Liver (tissue), 9 donors: Measurements from ENCODE around the gene ZNF615. TPM values are rescaled to one million over a fixed set of nuclear protein-coding genes. Genes with fewer than 3 reads are reported as not detected.

Experiments
- DNase-seq: peaks from one replicate; pipeline ENCODE4 v3.0.0-alpha.2; 2017; ENCODE audit warnings: low spot score
- H3K27ac ChIP-seq, 2 donors: one replicate each; pipeline ENCODE4 v1.7.0; 2013; ENCODE audit warnings: inconsistent platforms in 2 of 2, low read length in 2 of 2, control low read depth in 1 of 2, low read depth in 1 of 2, mild to moderate bottlenecking in 1 of 2
- H3K27me3 ChIP-seq, 4 donors: one replicate each; pipeline versions ENCODE4 v1.6.1 to v1.7.0; 2013; ENCODE audit warnings: low read length in 3 of 4, inconsistent platforms in 1 of 4, mild to moderate bottlenecking in 1 of 4, moderate library complexity in 1 of 4; ENCODE audit not compliant: control insufficient read depth in 4 of 4, insufficient read depth in 4 of 4
- H3K36me3 ChIP-seq, 4 donors: one replicate each; pipeline versions ENCODE4 v1.6.1 to v1.7.0; 2013; ENCODE audit warnings: low read length in 3 of 4, mild to moderate bottlenecking in 3 of 4, low read depth in 1 of 4, moderate library complexity in 1 of 4; ENCODE audit not compliant: control insufficient read depth in 4 of 4, insufficient read depth in 3 of 4
- H3K4me1 ChIP-seq, 4 donors: one replicate each; pipeline versions ENCODE4 v1.6.1 to v1.7.0; 2013; ENCODE audit warnings: low read length in 3 of 4, mild to moderate bottlenecking in 3 of 4, moderate library complexity in 1 of 4; ENCODE audit not compliant: control insufficient read depth in 4 of 4, insufficient read depth in 4 of 4
- H3K4me3 ChIP-seq, 3 donors: one replicate each; pipeline versions ENCODE4 v1.6.1 to v1.7.0; 2013; ENCODE audit warnings: low read length in 3 of 3, control low read depth in 1 of 3, low read depth in 1 of 3, mild to moderate bottlenecking in 1 of 3
- H3K9ac ChIP-seq, 2 donors: one replicate each; pipeline ENCODE4 v1.7.0; 2013; ENCODE audit warnings: low read length in 2 of 2, mild to moderate bottlenecking in 2 of 2, moderate library complexity in 2 of 2, control low read depth in 1 of 2, low read depth in 1 of 2
- H3K9me3 ChIP-seq, 4 donors: one replicate each; pipeline versions ENCODE4 v1.6.1 to v1.7.0; 2013; ENCODE audit warnings: low read length in 3 of 4; ENCODE audit not compliant: control insufficient read depth in 4 of 4
- ATF3 ChIP-seq: IDR thresholded peaks from 2 replicates; pipeline ENCODE4 v1.6.1; 2016; ENCODE audit warnings: antibody characterized with exemption
- CTCF ChIP-seq: fragments of 150-350 bp; IDR thresholded peaks from 2 replicates; pipeline ENCODE4 v1.5.1; 2017; ENCODE audit warnings: improper control_type of control experiment, low read depth, low read length; ENCODE audit not compliant: missing input control
- EGR1 ChIP-seq, 2 donors: IDR thresholded peaks; 2 replicates each; pipeline ENCODE4 v1.6.1; 2016 to 2018; ENCODE audit warnings: antibody characterized with exemption in 2 of 2, low read depth in 2 of 2
- FOXA1 ChIP-seq: IDR thresholded peaks from 2 replicates; pipeline ENCODE4 v1.6.1; 2016; ENCODE audit warnings: antibody characterized with exemption
- FOXA2 ChIP-seq: IDR thresholded peaks from 2 replicates; pipeline ENCODE4 v1.6.1; 2016; ENCODE audit warnings: antibody characterized with exemption
- GABPA ChIP-seq, 2 donors: IDR thresholded peaks in 1 of 2; conservative IDR thresholded peaks in 1 of 2; 2 replicates each; pipeline ENCODE4 v1.6.1; 2016; ENCODE audit warnings: antibody characterized with exemption in 2 of 2, mild to moderate bottlenecking in 1 of 2, moderate library complexity in 1 of 2
- HNF4A ChIP-seq, 2 donors: conservative IDR thresholded peaks; 2 replicates each; pipeline ENCODE4 v1.6.1; 2016; ENCODE audit warnings: antibody characterized with exemption in 2 of 2, mild to moderate bottlenecking in 2 of 2
- HNF4G ChIP-seq: IDR thresholded peaks from 2 replicates; pipeline ENCODE4 v1.6.1; 2016; ENCODE audit warnings: antibody characterized with exemption
- JUND ChIP-seq, 2 donors: IDR thresholded peaks; 2 replicates each; pipeline ENCODE4 v1.6.1; 2016; ENCODE audit warnings: antibody characterized with exemption in 2 of 2
- MAX ChIP-seq: IDR thresholded peaks from 2 replicates; pipeline ENCODE4 v1.6.1; 2016; ENCODE audit warnings: antibody characterized with exemption
- NR2F2 ChIP-seq: IDR thresholded peaks from 2 replicates; pipeline ENCODE4 v1.6.1; 2016; ENCODE audit warnings: antibody characterized with exemption
- RAD21 ChIP-seq, 2 donors: IDR thresholded peaks; 2 replicates each; pipeline ENCODE4 v1.6.1; 2016; ENCODE audit warnings: antibody characterized with exemption in 2 of 2, mild to moderate bottlenecking in 2 of 2
- REST ChIP-seq: IDR thresholded peaks from 2 replicates; pipeline ENCODE4 v1.6.1; 2016; ENCODE audit warnings: antibody characterized with exemption, mild to moderate bottlenecking
- RXRA ChIP-seq, 2 donors: IDR thresholded peaks; 2 replicates each; pipeline ENCODE4 v1.6.1; 2017 to 2018; ENCODE audit warnings: antibody characterized with exemption in 2 of 2, mild to moderate bottlenecking in 1 of 2
- SP1 ChIP-seq: IDR thresholded peaks from 2 replicates; pipeline ENCODE4 v1.6.1; 2018; ENCODE audit warnings: antibody characterized with exemption, mild to moderate bottlenecking
- TAF1 ChIP-seq: conservative IDR thresholded peaks from 2 replicates; pipeline ENCODE4 v1.6.1; 2016; ENCODE audit warnings: antibody characterized with exemption, mild to moderate bottlenecking
- YY1 ChIP-seq: IDR thresholded peaks from 2 replicates; pipeline ENCODE4 v1.6.1; 2016; ENCODE audit warnings: antibody characterized with exemption, mild to moderate bottlenecking
- ZBTB33 ChIP-seq: IDR thresholded peaks from 2 replicates; pipeline ENCODE4 v1.6.1; 2016; ENCODE audit warnings: antibody characterized with exemption
- WGBS: extraction: QIAGEN DNeasy Blood & Tissue Kit; methylation state at CpG from one replicate; pipeline ENCODE4 v1.1.7; 2013; 5-methylcytosine and 5-hydroxymethylcytosine counted together
- polyA plus RNA-seq, 2 donors: library from polyadenylated mRNA; stranded (reverse) in 1 of 2; unstranded in 1 of 2; fragments of 200-250 nt in 1 of 2; fragments of >200 nt in 1 of 2; fragmentation: Nextera tagmentation in 1 of 2; extraction: Ambion mirVana in 1 of 2; gene quantifications; one replicate each; pipeline versions ENCODE4 v1.2.1 to v1.2.3, GENCODE V29; 2013 to 2015
- total RNA-seq, 2 donors: library from RNA; depleted of rRNA; stranded (reverse); fragments of >200 nt; gene quantifications; one replicate each; pipeline ENCODE4 v1.2.3, GENCODE V29; 2014
- donor health status: healthy.
- donor health status: healthy.
- donor health status: healthy.
- donor health status: healthy.
- donor health status: healthy.

The ZNF615 gene
- total and polyA plus RNA-seq, 4 donors, result 1.7 to 6.2 (median 2.9) TPM

GRCh38 chr19:52020506-52020905 lies 12.5 kb upstream of the ZNF615 start:
- H3K9me3 ChIP-seq, result peaks cover 62 to 91% (median 68%) of the 10 kb centered on the region in 4 donors
- H3K27me3 ChIP-seq, result no peaks in the 10 kb centered on the region
- WGBS, result 99% methylated on average over 4 of the region's 4 CpGs
- peaks cover 26 to 77% (median 69%) of the 10 kb centered on the region in 4 donors for H3K36me3 ChIP-seq
- no peak overlapping the region for H3K9ac ChIP-seq
- H3K4me1 ChIP-seq, result no peaks in the 10 kb centered on the region
- no peak for DNase-seq
- no peak for TF ChIP-seq FOXA2
- no peak for TF ChIP-seq GABPA (IDR thresholded peaks at IDR 0.05 in 1 of 2, conservative IDR thresholded peaks at IDR 0.05 in 1 of 2)
- TF ChIP-seq YY1, result no peak
- TF ChIP-seq FOXA1, result no peak
- TF ChIP-seq HNF4A (conservative IDR thresholded peaks at IDR 0.05), result no peak
- TF ChIP-seq MAX, result no peak
- no peak for TF ChIP-seq HNF4G
- TF ChIP-seq NR2F2, result no peak
- no peak for TF ChIP-seq EGR1 (IDR thresholded peaks at IDR 0.05; ENCODE audit: low read depth in 2 of 2)
- TF ChIP-seq ZBTB33, result no peak
- no peak for TF ChIP-seq JUND (IDR thresholded peaks at IDR 0.05)
- TF ChIP-seq TAF1, result no peak
- no peak for TF ChIP-seq RXRA (IDR thresholded peaks at IDR 0.05)
- no peak for TF ChIP-seq ATF3
- no peak for TF ChIP-seq REST
- TF ChIP-seq SP1, result no peak
- TF ChIP-seq CTCF, result no peak
- no peak for TF ChIP-seq RAD21 (IDR thresholded peaks at IDR 0.05)
- peak overlapping the region in 2 of 3 donors; percentile 44 to 55 for H3K4me3 ChIP-seq
- no peak overlapping the region for H3K27ac ChIP-seq
